K562 (cell line): Measurements from ENCODE around the gene HDAC6. TPM values are rescaled to one million over a fixed set of nuclear protein-coding genes. Genes with fewer than 3 reads are reported as not detected.
A peak's percentile ranks its signal among the peaks of the same experiment; 100 is the strongest.

Experiments
- ATAC-seq: fragments of 200-7000 bp; cut with Tn5 transposase; 3 replicates; pipeline ENCODE4 v1.9.1; 2020; ENCODE audit warnings: moderate library complexity
- BruUV-seq: library from RNA; stranded (reverse); fragments of 400-500 nt; replicated peaks from 2 replicates; lab custom pipeline; 2021; lab: Mats Ljungman, UMichigan
- CTCF ChIA-PET: fragments of 300-600 bp; formaldehyde crosslinking; extraction: SDS; loops from one replicate; lab custom pipeline; 2021; ENCODE audit warnings: low intra/inter-chr PET ratio; lab: Yijun Ruan, JAX
- POLR2A ChIA-PET: fragments of 300-600, 350-650 bp; sonication (Branson Sonifier 250); formaldehyde crosslinking; extraction: SDS; loops from one replicate; lab custom pipeline; 2021; ENCODE audit warnings: antibody characterized with exemption, inconsistent platforms; lab: Yijun Ruan, JAX
- DNase-seq, 4 experiments: peaks; one replicate each; pipeline versions ENCODE4 v3.0.0 to v3.0.0-alpha.2; 2011 to 2018; ENCODE audit warnings: low spot score in 3 of 4, mixed read lengths in 3 of 4; ENCODE audit errors: extremely low read depth in 1 of 4
- FAIRE-seq: peaks from 2 replicates; lab custom pipeline; 2011; peaks lifted over from hg19 to GRCh38; lab: Jason Lieb, UNC
- H2AFZ ChIP-seq: 2 replicates; pipeline ENCODE4 v1.6.0; 2011; ENCODE audit warnings: low read depth, low read length, control low read depth, inconsistent platforms
- H3K27ac ChIP-seq: fragments of 200-600 bp; 3 replicates; pipeline ENCODE4 v1.8.0; 2011; ENCODE audit warnings: low read depth, mild to moderate bottlenecking, control low read depth, inconsistent platforms, low read length, moderate library complexity, mixed read lengths; ENCODE audit errors: extremely low read depth
- H3K27me3 ChIP-seq, 2 experiments: fragments of 300-600 bp in 1 of 2; 2 replicates in 1 of 2; 3 replicates in 1 of 2; pipeline versions ENCODE4 v1.6.0 to v1.8.0; 2011; ENCODE audit warnings: inconsistent platforms in 2 of 2, low read length in 2 of 2, mild to moderate bottlenecking in 1 of 2, mixed read lengths in 1 of 2, moderate library complexity in 1 of 2; ENCODE audit not compliant: control insufficient read depth in 2 of 2, insufficient read depth in 2 of 2
- H3K36me3 ChIP-seq: fragments of 300-600 bp; 3 replicates; pipeline ENCODE4 v1.8.0; 2011; ENCODE audit warnings: mild to moderate bottlenecking, low read length, inconsistent platforms; ENCODE audit not compliant: control insufficient read depth, insufficient read depth
- H3K4me1 ChIP-seq, 2 experiments: fragments of 200-600 bp in 1 of 2; replicated peaks in 1 of 2; 2 replicates in 1 of 2; 3 replicates in 1 of 2; pipeline versions ENCODE4 v1.5.1 to v1.8.0; 2011; ENCODE audit warnings: inconsistent platforms in 2 of 2, low read length in 2 of 2, mild to moderate bottlenecking in 1 of 2, mixed read lengths in 1 of 2, moderate library complexity in 1 of 2; ENCODE audit not compliant: control insufficient read depth in 2 of 2, insufficient read depth in 2 of 2
- H3K4me2 ChIP-seq: 2 replicates; pipeline ENCODE4 v1.6.1; 2011; ENCODE audit warnings: low read length, control low read depth, inconsistent platforms, mixed read lengths; ENCODE audit not compliant: insufficient read depth
- H3K4me3 ChIP-seq: fragments of 200-600 bp; sonication (generic), shearing (Covaris generic); 2 replicates; pipeline ENCODE4 v1.5.1; 2016; ENCODE audit warnings: control low read depth, inconsistent platforms
- H3K79me2 ChIP-seq: fragments of 200-600 bp; 3 replicates; pipeline ENCODE4 v1.8.0; 2011; ENCODE audit warnings: low read length, inconsistent platforms; ENCODE audit not compliant: control insufficient read depth, insufficient read depth
- H3K9ac ChIP-seq, 2 experiments: 2 replicates each; pipeline versions ENCODE4 v1.6.0 to v1.6.1; 2011; ENCODE audit warnings: low read depth in 2 of 2, low read length in 2 of 2, control low read depth in 1 of 2, inconsistent platforms in 1 of 2, mild to moderate bottlenecking in 1 of 2, mixed read lengths in 1 of 2; ENCODE audit not compliant: insufficient read depth in 1 of 2
- H3K9me1 ChIP-seq: one replicate; pipeline ENCODE4 v1.6.0; 2011; ENCODE audit warnings: inconsistent platforms, mild to moderate bottlenecking, low read length, moderate library complexity; ENCODE audit not compliant: control insufficient read depth, insufficient read depth
- H3K9me3 ChIP-seq: replicated peaks from 2 replicates; pipeline ENCODE4 v1.5.1; 2011; ENCODE audit warnings: low read depth, low read length, inconsistent platforms; ENCODE audit not compliant: control insufficient read depth, insufficient read depth
- H4K20me1 ChIP-seq: replicated peaks from 2 replicates; pipeline ENCODE4 v1.6.1; 2011; ENCODE audit warnings: low read length, inconsistent platforms, mixed read lengths; ENCODE audit not compliant: control insufficient read depth, insufficient read depth
- BCOR ChIP-seq: fragments of 450-650 bp; IDR thresholded peaks from 2 replicates; pipeline ENCODE4 v1.6.1; 2016
- CXXC5 ChIP-seq: fragments of 250-450 bp; sonication (Bioruptor Pico); IDR thresholded peaks from 2 replicates; pipeline ENCODE4 v1.8.0; 2022; ENCODE audit warnings: inconsistent platforms, mild to moderate bottlenecking, moderate library complexity
- DDX20 ChIP-seq: fragments of 450-650 bp; IDR thresholded peaks from 2 replicates; pipeline ENCODE4 v1.6.1; 2016; ENCODE audit warnings: missing genetic modification characterization, low read depth, mild to moderate bottlenecking, missing compliant biosample characterization, moderate library complexity
- GATAD2A ChIP-seq: fragments of 450-650 bp; IDR thresholded peaks from 2 replicates; pipeline ENCODE4 v1.6.1; 2017
- NCOA2 ChIP-seq, 2 experiments: fragments of 450-650 bp; IDR thresholded peaks; 2 replicates each; pipeline ENCODE4 v1.6.1; 2018; ENCODE audit warnings: mild to moderate bottlenecking in 2 of 2, moderate library complexity in 1 of 2; ENCODE audit not compliant: partially characterized antibody in 2 of 2
- PBX2 ChIP-seq, 2 experiments: IDR thresholded peaks in 1 of 2; conservative IDR thresholded peaks in 1 of 2; 2 replicates each; pipeline ENCODE4 v1.6.1; 2016; ENCODE audit warnings: low read depth in 2 of 2, mild to moderate bottlenecking in 1 of 2, missing compliant biosample characterization in 1 of 2, missing genetic modification characterization in 1 of 2, moderate library complexity in 1 of 2
- PKNOX1 ChIP-seq: fragments of 450-650 bp; IDR thresholded peaks from 2 replicates; pipeline ENCODE4 v1.6.1; 2016
- TEAD1 ChIP-seq, 2 experiments: fragments of 450-650 bp in 1 of 2; sonication (generic) in 1 of 2; formaldehyde crosslinking; IDR thresholded peaks; 2 replicates each; pipeline versions ENCODE4 v1.4.0 to v1.8.0; 2020 to 2022; ENCODE audit warnings: mild to moderate bottlenecking in 2 of 2, missing genetic modification reagents in 1 of 2
- TEAD2 ChIP-seq: fragments of 450-650 bp; IDR thresholded peaks from 2 replicates; pipeline ENCODE4 v1.6.1; 2016; ENCODE audit warnings: missing genetic modification characterization, control low read depth, missing compliant biosample characterization
- TFAP4 ChIP-seq: sonication (generic); formaldehyde crosslinking; IDR thresholded peaks from 2 replicates; pipeline ENCODE4 v1.8.0; 2022; ENCODE audit warnings: missing genetic modification reagents, mild to moderate bottlenecking, moderate library complexity, borderline replicate concordance
- ZFP36 ChIP-seq: fragments of 150-350 bp; IDR thresholded peaks from 2 replicates; pipeline ENCODE4 v1.6.1; 2018; ENCODE audit warnings: low read length, low read depth; ENCODE audit not compliant: partially characterized antibody
- ZNF384 ChIP-seq: IDR thresholded peaks from 2 replicates; pipeline ENCODE4 v1.6.1; 2012; ENCODE audit warnings: low read depth, low read length, improper control_type of control experiment
- WGBS: fragments of 100-300 bp; shearing (Covaris generic); methylation state at CpG from one replicate; pipeline ENCODE4 v1.1.6; 2016; ENCODE audit warnings: low coverage, mixed read lengths; ENCODE audit not compliant: insufficient coverage; ENCODE audit errors: missing lambda C conversion rate; 5-methylcytosine and 5-hydroxymethylcytosine counted together
- in situ Hi-C: fragments of 300-500 bp; cut with MboI; formaldehyde crosslinking; loops from 4 replicates; pipeline ENCODE4 v1.15.0; 2018; ENCODE audit warnings: inconsistent platforms, mixed read lengths
- intact Hi-C: fragments of 100-400 bp; cut with micrococcal nuclease; formaldehyde crosslinking; loops from 2 replicates; pipeline ENCODE4 v1.14.2; 2022
- polyA plus RNA-seq, 8 experiments: library from polyadenylated mRNA; depleted of rRNA in 4 of 8; stranded (reverse) in 5 of 8; unstranded in 3 of 8; fragments of >200 nt; fragmentation: Nextera tagmentation in 2 of 8; fragmentation: Illumina TruSeq in 1 of 8; extraction: Ambion mirVana in 2 of 8; extraction: Trizol in 1 of 8; gene quantifications; 2 replicates each; pipeline versions ENCODE4 v1.2.1 to v1.2.3, GENCODE V29; 2011 to 2014; ENCODE audit warnings: inconsistent platforms in 1 of 8, missing spikeins in 1 of 8
- total RNA-seq, 7 experiments: library from RNA; depleted of rRNA in 6 of 7; stranded (reverse); fragments of >200 nt in 6 of 7; fragmentation: Illumina TruSeq in 2 of 7; extraction: Trizol in 2 of 7; gene quantifications; 2 replicates each; pipeline versions ENCODE4 v1.2.1 to v1.2.3, GENCODE V29; 2011 to 2021; ENCODE audit warnings: low replicate concordance in 1 of 7

Gene HDAC6
- total and polyA plus RNA-seq, 9 of the 15 experiments (the other 6 are each of a cell fraction or from before 2014, with no cell fraction given) = 29.9 to 101 (median 71.2) TPM

GRCh38 chrX:48779399-48779798, 22.5 kb upstream of the HDAC6 start:
- Histone ChIP-seq H3K9me3 (no peaks in the 10 kb centered on the region), H3K4me2 (peak overlapping the region; percentile 10; the same call in 1 of the 2 replicates), H3K9ac (peak overlapping the region in 1 of 2 experiments; percentile 31; a peak in 1 of 4 replicates), H4K20me1 (no peaks in the 10 kb centered on the region), H2AFZ (peak overlapping the region; percentile 47; the same call in 1 of the 2 replicates), H3K36me3 (0 out of 3 replicates have a peak, but pooled peaks cover 2% of the 10 kb centered on the region), H3K4me3 (no peak overlapping the region), H3K9me1 (no peaks in the 10 kb centered on the region), H3K27me3 (no peaks in the 10 kb centered on the region), H3K4me1 (peaks cover 39 to 42% of the 10 kb centered on the region in 2 experiments; a peak in 4 of 5 replicates), H3K79me2 (peaks cover 43% of the 10 kb centered on the region), H3K27ac (no peak overlapping the region)
- ChIA-PET POLR2A (interaction anchor here (1.0 to 1.7 kb wide), 3 partner anchors 10 to 178 kb away, joined by 4 to 5 read pairs (median 4); partner anchors contain the start of gene OTUD5), CTCF (no interaction called here)
- ATAC-seq (0 out of 3 replicates have a peak, but pooled peaks have one; percentile 12), DNase-seq (no peak), FAIRE-seq (peak; percentile 42)
- no TSS peak for BruUV-seq
- intact Hi-C loops = no loop called here
- 40% methylated on average over 5 of the region's 7 CpGs for WGBS
- in situ Hi-C loops = no loop called here
- TF ChIP-seq TEAD1 (CRISPR knock-in tag; IDR thresholded peaks at IDR 0.05) = no peak
- peak; percentile 19; the same call in 1 of the 2 replicates for TF ChIP-seq TFAP4 (CRISPR knock-in tag)
- no peak for TF ChIP-seq ZFP36
- peak; percentile 84 for TF ChIP-seq PKNOX1
- no peak for TF ChIP-seq TEAD2
- TF ChIP-seq GATAD2A = no peak
- TF ChIP-seq BCOR = no peak
- peak; percentile 22; the same call in 1 of the 2 replicates for TF ChIP-seq CXXC5
- no peak for TF ChIP-seq NCOA2 (IDR thresholded peaks at IDR 0.05; ENCODE audit: partially characterized antibody in 2 of 2)
- TF ChIP-seq ZNF384 = no peak
- TF ChIP-seq DDX20 (tag) = no peak
- no peak for TF ChIP-seq PBX2 (CRISPR knock-in tag; IDR thresholded peaks at IDR 0.05; ENCODE audit: low read depth)
- TF ChIP-seq PBX2 (tag; conservative IDR thresholded peaks at IDR 0.05; ENCODE audit: low read depth) = peak; percentile 54; the same call in 1 of the 2 replicates
